GM04503 (cell line): Measurements from ENCODE around the gene PBOV1.

Source experiments
- DNase-seq: peaks from one replicate; pipeline ENCODE4 v3.0.0-alpha.2; 2012; ENCODE audit warnings: low read depth

The PBOV1 gene

GRCh38 chr6:138204792-138205384 is 13.4 kb downstream of the PBOV1 start:
- no peak for DNase-seq

GRCh38 chr6:138204303-138204702 is 14.0 kb downstream of the PBOV1 start:
- no peak for DNase-seq

- DNase-seq: no peak
These were observed 15.0 kb downstream of the PBOV1 start for GRCh38 chr6:138203315-138203714.

- DNase-seq: no peak
These were observed 16.5 kb downstream of the PBOV1 start for GRCh38 chr6:138201836-138202235.

GRCh38 chr6:138198430-138199091 is 19.7 kb downstream of the PBOV1 start:
- DNase-seq: no peak

GRCh38 chr6:138197570-138197969 is 20.7 kb downstream of the PBOV1 start:
- DNase-seq: no peak

GRCh38 chr6:138196122-138196738 is 22.1 kb downstream of the PBOV1 start:
- DNase-seq: no peak

GRCh38 chr6:138194287-138194686 is 24.0 kb downstream of the PBOV1 start:
- DNase-seq: no peak

- no peak for DNase-seq
These were observed 29.9 kb downstream of the PBOV1 start for GRCh38 chr6:138188278-138188941.

GRCh38 chr6:138187156-138187555 is 31.1 kb downstream of the PBOV1 start:
- DNase-seq: no peak

GRCh38 chr6:138184230-138184629 is 34.1 kb downstream of the PBOV1 start:
- no peak for DNase-seq

GRCh38 chr6:138183790-138184134 is 34.5 kb downstream of the PBOV1 start:
- no peak for DNase-seq

GRCh38 chr6:138182939-138183789 is 35.1 kb downstream of the PBOV1 start:
- DNase-seq: no peak

GRCh38 chr6:138176652-138177232 is 41.5 kb downstream of the PBOV1 start:
- no peak for DNase-seq

GRCh38 chr6:138175596-138175995 is 42.7 kb downstream of the PBOV1 start:
- no peak for DNase-seq
